ENCODE results near the gene IGSF11.
"Not testable (repeated sequence)": the region's sequence is repeated elsewhere in the genome, so short reads cannot be mapped to it uniquely, and the experiment has no call there.

The IGSF11 gene, protein sequence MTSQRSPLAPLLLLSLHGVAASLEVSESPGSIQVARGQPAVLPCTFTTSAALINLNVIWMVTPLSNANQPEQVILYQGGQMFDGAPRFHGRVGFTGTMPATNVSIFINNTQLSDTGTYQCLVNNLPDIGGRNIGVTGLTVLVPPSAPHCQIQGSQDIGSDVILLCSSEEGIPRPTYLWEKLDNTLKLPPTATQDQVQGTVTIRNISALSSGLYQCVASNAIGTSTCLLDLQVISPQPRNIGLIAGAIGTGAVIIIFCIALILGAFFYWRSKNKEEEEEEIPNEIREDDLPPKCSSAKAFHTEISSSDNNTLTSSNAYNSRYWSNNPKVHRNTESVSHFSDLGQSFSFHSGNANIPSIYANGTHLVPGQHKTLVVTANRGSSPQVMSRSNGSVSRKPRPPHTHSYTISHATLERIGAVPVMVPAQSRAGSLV

DNA sequence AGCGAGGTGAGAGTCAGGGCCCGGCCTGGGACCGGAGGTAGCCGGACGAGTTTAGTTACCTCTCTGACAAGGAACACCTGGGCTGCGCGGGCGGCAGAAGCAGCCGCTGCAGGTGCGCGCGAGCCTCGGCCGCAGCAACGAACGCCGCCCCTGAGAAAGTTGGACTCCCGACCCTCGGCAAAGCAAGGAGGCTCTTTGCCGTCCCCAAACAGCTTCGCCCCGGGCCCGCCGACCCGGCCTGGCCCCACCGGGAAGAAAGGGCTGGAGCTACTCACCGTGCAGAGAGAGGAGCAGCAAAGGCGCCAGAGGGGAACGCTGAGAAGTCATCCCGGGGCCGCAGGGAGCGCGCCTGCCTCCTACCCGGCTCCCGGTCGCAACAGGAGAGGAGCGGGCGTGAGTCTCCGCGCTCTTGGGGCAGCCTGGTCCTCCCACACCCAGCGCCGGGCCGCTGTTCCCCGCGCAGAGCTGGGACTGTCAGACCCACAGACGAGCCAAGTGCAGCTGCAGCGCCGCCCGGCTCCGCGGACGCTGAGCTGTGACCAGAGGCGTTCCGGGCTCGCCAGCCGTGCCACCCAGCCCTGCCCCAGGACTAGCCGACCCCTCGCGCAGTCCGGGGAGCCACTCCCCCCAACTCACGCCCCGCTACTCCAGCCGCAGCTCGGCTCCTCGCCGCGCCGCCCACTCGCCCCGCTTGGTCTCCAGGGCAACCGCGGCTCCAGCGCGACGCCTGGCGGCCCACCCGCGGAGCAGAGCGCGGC lies at the start of gene IGSF11:
TSS of gene IGSF11 (minus strand) at position 591 of the 758 bp plus-strand sequence. CDS start at position 327, 264 bp downstream.
- DNase-seq (ENCODE audit: low spot score): peak; percentile 9

DNA sequence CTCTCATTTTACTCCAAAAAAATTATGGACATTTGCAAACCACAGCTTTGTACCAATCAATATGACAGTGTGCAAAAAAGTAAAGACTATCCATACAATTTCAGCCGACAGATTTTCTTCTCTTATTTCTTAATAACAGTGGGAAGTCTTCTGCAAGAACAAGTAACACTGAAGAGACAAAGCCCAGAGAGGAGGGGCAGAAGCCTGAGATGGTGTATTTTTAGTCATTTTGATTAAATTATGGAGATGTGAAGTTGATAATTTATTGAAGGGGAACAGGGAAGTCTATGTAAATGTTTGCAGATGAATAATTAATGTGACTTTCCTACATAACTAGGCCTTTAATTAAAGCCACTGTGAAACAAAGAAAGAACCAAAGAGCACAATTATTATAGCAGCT lies 45.7 kb upstream of the IGSF11 start:
- DNase-seq (ENCODE audit: low spot score): no peak

DNA sequence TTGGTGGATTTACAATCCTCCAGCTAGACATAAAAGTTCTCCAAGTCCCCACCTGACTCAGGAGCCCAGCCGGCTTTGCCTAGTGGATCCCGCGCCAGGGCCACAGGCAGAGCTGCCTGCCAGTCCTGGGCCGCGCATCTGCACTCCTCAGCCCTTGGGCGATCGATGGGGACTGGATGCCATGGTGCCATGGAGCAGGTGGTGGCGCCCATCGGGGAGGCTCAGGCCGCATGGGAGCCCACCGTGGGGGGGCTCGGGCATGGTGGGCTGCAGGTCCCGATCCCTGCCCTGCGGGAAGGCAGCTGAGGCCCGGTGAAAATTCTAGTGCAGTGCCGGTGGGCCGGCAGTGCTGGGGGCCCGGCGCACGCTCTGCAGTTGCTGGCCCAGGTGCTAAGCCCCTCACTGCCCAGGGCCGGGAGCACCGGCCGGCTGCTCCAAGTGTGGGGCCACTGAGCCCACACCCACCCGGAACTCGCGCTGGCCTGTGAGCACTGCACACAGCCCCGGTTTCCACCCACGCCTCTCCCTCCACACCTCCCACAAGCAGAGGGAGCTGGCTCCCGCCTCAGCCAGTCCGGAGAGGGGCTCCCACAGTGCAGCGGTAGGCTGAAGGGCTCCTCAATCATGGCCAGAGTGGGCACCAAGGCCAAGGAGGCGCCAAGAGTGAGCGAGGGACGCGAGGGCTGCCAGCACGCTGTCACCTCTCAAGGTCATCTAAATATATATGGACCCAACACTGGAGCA lies 38.8 kb upstream of the IGSF11 start:
- DNase-seq (ENCODE audit: low spot score): no peak

DNA sequence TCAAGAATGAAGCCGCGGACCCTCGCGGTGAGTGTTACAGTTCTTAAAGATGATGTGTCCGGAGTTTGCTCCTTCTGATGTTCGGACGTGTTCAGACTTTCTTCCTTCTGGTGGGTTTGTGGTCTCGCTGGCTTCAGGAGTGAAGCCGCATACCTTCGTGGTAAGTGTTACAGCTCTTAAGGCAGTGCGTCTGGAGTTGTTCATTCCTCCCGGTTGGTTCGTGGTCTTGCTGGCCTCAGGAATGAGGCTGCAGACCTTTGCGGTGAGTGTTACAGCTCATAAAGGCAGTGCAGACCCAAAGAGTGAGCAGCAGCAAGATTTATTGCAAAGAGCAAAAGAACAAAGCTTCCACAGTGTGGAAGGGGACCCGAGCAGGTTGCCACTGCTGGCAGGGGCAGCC lies 37.8 kb upstream of the IGSF11 start:
- DNase-seq (ENCODE audit: low spot score): not testable (repeated sequence)

DNA sequence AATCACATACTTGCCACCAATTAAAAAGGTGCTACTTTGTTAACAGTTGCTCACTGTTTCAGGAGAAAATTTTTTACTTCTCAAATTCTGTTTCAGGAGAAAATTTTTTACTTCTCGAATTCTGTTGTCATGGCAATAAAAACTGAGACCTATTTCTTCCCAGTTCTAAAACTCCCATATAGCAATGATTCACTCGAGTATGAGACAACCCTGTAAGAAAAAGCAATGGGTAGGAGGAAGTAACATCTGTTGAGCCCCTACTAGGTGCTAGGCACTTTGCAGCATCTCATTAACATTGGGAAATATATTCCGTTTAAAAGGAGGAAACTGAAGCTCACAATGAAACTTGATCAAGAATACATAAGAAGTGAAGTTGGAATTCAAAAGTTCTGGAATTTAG lies 35.1 kb upstream of the IGSF11 start:
- DNase-seq (ENCODE audit: low spot score): no peak

DNA sequence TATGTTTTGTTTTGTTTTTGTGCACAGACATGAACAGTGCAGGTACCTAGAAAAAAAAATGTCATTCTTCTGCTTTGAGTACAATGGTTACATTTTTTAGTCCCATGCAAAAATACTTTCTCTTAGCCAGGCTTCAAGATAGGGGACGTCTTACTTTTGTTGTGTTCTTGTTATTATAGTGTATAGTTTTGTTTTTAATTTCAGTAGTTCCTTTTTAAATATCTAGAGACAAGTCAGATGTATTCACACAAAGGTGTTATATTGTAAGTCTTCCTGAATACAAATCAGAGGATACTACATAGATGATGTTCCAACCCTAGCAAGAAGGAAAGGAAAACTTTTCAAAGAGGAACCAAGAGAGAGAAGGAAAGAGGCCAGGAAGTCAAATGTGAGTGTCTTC lies 28.8 kb upstream of the IGSF11 start:
- no peak for DNase-seq (ENCODE audit: low spot score)

DNA sequence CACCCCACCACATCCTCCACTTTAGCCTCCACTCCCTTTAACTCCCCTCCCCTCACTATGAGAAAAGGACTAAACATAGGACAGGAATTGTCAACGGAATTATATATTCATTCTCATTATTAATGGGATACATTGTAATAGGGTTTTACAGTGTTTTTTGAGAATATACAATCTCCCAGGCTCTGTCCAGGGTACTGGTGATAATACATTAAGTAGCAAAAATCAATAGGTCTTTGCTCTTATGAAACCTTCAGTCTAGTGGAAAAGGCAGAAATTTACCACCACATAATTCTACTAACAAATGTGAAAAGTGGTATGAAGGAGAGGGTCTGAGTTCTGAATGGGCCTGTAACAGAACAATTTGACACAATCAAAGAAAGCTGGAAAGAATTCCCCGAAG lies 28.2 kb upstream of the IGSF11 start:
- DNase-seq (ENCODE audit: low spot score): no peak

DNA sequence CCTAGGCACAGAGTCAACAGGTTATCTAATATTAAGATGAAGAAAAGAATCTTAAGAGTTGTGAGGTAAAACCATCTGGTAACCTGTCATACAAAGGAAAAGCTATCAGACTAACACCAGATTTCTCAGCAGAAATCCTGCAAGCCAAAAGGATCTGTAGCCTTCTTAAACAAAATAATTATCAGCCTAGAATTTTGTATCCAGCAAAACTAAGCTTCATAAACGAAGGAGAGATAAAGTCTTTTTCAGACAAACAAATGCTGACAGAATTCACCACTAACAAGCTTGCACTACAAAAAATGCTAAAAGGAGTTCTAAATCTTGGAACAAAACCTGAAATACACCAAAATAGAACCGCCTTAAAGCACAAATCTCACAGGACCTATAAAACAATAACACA lies 9.9 kb upstream of the IGSF11 start:
- DNase-seq (ENCODE audit: low spot score): no peak

DNA sequence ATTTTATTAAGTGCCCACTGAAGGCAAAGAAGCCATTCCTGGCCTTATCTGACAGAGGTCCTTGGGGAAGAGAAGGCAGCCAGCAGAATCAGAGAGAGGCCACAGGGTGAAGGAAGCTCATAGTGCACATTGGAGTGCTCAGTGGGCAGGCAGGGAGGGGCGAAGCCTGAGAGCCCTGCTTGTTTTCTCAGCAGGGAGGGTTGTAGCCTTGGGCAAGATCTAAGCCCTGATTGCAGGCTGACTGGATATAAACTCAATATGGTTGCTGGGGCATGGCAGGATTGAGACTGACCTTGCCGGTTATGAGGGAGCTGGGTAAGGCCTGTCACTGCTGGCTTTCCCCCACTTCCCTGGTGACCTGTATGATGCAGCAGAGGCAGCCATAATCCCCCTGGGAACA lies 7.5 kb upstream of the IGSF11 start:
- no peak for DNase-seq (ENCODE audit: low spot score)

DNA sequence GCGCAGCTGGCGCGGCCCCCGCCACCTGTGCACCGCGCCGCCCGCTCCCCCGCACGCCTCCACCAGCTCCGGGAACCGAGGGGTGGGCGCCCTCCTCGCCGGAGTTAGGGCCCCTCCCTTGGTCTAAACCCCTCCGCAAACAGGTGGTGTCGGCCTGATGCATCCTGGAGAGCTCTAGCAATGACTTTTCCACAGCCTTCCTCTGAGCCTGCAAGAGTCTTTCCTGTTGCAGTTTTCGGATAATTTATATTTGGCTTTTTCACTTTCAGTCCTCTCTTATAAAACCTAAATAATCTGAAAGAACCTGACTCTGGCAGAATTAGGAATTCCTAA lies 334 bp upstream of the IGSF11 start:
- no peak for DNase-seq (ENCODE audit: low spot score)

DNA sequence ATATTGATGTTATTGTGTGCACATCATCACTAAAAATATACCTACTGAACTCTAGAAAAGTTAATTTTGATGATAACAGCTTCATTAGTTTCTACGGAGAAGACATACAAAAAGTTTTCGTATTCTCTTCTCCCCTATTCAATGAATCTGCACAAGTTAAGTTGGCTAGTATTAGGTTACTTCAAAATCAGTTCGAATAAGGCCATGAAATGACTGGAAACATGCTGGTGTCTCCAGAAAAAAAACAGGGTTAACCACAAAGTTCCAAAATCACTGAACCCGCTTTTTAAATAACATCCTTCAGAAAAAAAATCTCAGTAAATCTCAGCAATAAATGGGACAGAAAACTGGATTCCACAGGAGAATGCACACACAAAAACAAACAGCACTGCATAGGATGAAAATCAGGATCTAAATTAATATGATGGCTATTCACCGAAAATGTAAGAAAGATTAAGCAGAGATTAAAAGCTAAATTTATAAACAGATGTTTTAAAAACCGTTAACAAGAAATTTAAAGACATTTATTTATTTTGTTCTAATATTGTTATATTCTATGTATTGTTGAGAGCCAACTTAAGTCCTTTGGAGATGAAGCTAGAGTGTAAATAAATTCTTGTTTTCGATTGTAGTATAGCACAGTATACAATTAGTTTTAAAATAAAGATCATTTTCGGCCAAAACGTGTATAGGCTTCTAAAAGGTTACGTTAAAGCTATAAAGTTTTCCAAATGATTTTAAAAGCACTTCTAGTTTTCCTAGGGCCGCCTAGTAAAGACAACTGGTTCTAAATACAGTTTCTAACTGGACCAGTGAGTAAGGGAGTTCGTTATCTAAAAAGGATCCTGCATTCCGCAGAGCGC lies 1.0 kb downstream of the IGSF11 start:
- no peak for DNase-seq (ENCODE audit: low spot score)

DNA sequence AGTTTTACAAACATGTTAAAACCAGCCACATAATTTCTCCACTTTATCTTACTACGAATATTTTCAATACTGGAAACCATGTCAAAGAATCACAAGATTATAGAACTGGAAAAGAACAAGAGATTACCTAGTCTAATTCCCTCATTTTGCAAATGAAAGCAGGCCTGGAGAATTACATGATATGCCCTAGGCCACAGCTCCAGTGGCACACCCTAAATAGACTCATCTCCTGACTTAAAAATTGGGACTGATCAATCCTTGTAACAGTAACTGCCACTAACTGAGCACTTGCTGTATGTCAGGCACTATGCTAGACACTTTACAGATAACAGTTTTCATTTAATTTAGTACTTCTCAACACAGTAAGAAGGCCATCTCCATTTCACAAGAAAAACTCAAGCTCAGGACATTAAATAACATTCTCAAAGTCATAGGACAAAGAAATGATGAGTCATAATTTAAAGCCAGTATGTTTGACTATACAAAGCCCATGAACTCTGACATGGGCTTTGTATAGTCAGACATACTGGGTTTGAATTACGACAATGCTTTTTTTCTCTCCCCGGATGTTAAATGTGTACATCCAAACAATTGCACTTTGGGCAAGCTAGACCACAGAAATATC lies 9.4 kb downstream of the IGSF11 start:
- no peak for DNase-seq (ENCODE audit: low spot score)

DNA sequence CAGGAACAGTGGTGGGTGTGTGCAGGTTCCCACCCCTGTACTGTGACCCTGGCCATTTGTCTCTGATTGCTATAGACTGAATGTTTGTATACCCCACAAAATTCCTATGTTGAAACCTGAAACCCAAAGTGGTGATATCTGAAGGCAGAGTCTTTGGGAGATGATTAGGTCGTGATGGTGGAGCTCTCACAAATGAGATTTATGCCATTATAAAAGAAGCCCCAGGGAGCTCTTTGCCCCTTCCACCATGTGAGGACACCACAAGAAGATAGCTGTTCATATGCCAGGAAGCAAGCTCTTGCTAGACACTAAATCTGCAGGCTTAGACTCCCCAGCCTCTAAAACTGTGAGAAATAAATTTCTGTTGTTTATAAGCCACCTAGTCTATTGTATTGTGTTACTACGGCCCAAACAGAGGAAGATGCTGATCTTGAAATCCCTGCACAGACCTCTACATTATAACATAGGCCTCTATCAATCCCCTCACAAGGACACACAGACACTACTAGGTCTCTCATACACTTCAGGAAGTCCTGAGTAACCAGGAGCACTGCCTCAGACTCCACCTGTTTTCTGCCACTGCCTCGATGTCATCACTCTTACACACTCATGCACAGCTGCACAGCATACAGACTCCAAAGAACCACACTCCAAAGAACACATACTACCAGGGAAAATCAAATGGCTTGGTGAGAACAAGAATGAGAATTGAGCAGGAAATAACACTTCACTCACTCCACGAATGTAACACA lies 14.7 kb downstream of the IGSF11 start:
- no peak for DNase-seq (ENCODE audit: low spot score)

DNA sequence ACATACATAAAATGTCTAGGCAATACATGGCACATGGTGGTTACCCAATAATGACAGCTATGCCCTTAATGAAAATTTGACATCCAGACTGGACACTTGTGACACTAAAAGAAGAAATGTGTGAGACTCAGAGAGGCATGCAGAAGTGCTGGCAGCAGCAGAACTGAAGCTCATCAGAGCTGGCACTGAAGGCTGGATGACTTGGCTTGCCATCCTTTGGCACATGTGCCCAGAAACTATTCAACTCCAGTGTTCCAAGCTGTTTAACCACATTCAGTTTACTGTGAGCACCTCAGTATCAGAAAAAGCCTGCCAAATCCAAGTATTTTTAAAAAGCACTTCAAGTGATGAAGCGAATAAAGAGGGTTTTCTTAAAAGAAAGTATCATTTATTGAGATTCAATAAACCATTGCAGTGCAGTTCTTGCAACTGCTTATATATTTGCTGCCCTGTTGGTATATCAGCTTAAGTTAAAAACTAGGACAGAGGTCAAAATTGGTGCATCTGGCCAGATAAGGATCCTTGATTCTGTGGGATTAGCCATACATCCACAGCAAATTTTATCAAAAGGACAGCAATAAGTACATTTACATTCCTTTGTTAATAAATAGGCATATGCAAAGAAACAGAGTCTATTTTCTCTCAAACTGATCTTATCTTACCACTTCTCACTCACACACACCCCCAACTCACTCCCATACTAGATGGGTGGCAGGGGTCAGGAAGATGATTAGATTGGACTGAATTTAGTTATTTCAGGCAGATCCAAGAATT lies 15.8 kb downstream of the IGSF11 start:
- no peak for DNase-seq (ENCODE audit: low spot score)

DNA sequence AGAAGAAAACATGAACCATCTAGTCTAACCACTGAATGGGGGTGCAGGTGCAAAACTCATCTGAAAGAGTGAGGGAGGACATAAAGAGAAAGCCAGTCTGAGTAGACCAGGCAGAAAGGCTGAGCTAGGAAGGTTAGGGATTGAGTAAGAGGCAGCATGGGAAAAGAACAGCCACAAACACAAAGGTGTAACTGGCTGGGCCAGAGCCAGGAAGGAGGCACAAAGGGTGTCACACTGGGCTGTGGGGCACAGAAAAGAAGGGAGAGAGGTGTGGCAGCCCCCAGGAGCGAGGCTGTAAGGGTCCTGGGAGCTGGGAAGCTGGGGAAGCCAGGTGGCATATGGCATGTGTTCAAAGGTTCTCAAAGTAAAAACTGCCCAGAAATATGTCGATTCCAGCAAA lies 18.7 kb downstream of the IGSF11 start:
- DNase-seq (ENCODE audit: low spot score): no peak

DNA sequence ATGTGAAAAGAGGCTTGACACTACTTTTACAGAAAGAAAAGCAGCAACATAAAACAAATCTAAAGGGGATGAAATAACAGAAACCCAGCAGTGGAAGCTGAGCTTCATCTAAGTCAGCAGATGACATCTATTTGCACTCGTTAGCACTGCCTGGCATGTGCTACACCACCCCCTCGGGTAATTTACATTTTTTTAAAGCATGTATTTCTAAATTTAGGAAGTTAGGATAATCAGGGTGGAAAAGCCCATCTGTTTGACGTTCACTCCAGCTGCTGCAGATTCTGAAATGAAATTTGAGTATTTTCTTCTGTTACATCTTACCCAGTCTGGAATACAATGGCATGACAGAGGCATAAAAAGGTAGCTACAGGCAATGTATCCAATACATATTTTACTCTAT lies 20.7 kb downstream of the IGSF11 start:
- DNase-seq (ENCODE audit: low spot score): no peak

DNA sequence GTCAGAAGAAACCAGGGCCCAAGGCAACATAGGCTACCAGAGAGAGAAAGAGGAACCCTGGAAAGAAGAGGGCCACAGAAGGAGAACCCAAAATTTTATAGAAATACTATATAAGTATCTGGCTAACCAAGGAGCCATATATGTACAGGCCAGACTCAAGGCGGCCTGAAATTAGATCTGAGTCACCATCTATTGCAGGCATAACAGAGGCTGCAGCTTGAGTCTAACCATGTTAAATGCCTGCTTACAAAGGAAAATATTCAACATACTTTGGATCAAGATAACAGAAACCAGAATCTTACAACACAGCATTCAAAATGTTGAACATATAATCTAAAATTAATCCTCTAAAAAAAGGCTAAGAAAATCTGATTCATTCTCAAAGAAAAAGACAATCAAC lies 23.1 kb downstream of the IGSF11 start:
- no peak for DNase-seq (ENCODE audit: low spot score)

DNA sequence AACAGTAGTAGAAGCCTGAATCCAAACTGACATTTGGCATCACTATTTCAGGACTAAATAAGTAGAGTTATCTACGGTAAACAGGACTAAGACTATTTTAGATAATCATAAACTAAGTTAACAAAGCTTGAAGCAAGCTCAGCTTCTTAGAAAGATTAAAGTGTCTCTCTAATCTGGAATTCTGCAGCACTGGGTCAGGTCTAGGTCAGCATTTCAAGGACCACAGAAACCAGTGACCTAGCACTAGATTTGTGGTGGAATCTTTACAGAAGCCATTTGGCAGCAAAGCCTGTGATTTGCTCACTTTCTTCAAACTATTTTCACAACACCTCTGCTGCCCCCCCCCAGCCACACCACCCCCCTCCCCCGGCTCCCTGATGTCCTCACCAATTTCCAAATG lies 37.5 kb downstream of the IGSF11 start:
- no peak for DNase-seq (ENCODE audit: low spot score)

DNA sequence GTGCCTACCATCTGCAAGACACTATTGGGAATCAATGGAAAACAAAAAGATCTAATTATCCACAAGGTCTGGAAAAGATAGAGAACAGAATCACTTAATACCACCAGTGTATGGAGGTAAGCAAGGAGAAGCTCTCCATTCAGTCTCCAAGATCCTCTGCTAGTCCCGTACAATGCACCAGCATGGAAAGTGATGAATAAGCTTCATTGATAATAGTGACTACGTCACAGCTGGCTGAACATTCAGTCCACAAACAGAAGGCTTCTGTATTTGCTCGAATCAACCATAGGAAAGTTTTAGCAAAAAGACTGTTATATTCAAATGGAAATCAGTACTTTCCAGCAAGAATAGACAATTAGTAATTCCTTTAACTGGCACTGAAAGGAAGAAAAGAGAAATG lies 42.9 kb downstream of the IGSF11 start:
- DNase-seq (ENCODE audit: low spot score): no peak

Measured in NAMALWA (cell line).